Inferior parietal cortex (tissue), 1 donor: ENCODE measurements around the gene KIF1C.
"Not testable (repeated sequence)": the region's sequence is repeated elsewhere in the genome, so short reads cannot be mapped to it uniquely, and the experiment has no call there.

Experiments used
- DNase-seq: peaks from one replicate; pipeline ENCODE4 v3.0.0-alpha.2; 2016; ENCODE audit errors: extremely low spot score

The KIF1C gene

GRCh38 chr17:5044630-5045029 lies 46.9 kb downstream of the KIF1C start:
- no peak for DNase-seq

DNA sequence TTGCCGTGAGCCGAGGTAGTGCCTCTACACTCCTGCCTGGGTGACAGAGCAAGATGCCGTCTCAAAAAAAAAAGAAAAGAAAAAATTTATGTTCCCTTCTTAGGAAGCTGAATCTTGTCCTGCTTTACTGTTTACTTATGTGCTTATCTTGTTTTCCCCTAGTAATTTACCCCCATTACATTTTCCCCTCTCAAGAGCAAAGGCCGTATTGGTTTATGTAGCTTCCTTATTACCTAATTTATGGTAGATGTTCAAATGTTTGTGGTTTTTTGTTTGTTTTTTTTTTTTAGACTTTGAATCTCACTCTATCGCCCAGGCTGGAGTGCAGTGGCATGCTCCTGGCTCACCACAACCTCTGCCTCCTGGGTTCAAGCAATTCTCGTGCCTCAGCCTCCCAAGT lies 47.7 kb downstream of the KIF1C start:
- no peak for DNase-seq

- DNase-seq, result no peak
Observed at GRCh38 chr17:5047446-5047845, 49.7 kb downstream of the KIF1C start.

DNA sequence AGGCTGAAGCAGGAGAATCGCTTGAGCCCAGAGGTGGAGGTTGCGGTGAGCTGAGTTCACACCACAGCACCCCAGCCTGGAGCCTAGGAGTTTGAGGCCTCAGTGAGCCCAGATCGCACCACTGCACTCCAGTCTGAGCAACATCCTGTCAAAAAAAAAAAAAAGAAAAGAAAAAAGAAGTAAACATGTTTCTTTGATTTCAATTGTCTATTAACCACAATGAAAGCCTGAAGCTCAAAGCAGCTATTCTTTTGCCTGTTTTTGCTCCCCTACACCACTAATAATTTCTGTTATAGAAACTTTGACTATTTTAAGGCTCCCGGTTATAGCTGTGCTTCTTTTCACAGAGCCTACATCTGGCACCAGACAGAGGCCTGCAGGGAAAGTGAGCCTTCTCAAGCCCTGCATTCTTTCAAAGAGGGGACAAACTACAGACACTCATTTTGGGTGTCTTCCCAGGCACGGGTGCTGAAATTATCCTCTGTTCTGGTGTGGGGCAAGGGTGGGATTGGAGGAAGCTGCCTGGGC lies 51.6 kb downstream of the KIF1C start:
- no peak for DNase-seq

GRCh38 chr17:5050278-5050677 lies 52.5 kb downstream of the KIF1C start:
- no peak for DNase-seq

- DNase-seq, result no peak
Observed at GRCh38 chr17:5055543-5055942, 57.8 kb downstream of the KIF1C start.

GRCh38 chr17:5065227-5065744 lies 67.5 kb downstream of the KIF1C start:
- no peak for DNase-seq

- no peak for DNase-seq
Observed at GRCh38 chr17:5068236-5068635, 70.5 kb downstream of the KIF1C start.

- no peak for DNase-seq
Observed at GRCh38 chr17:5069724-5070123, 72.0 kb downstream of the KIF1C start.

- DNase-seq, result not testable (repeated sequence)
Observed at GRCh38 chr17:5075472-5075871, 77.7 kb downstream of the KIF1C start.

- not testable (repeated sequence) for DNase-seq
Observed at GRCh38 chr17:5077275-5077674, 79.5 kb downstream of the KIF1C start.

GRCh38 chr17:5077781-5078105 lies 80.0 kb downstream of the KIF1C start:
- peak; percentile 72 for DNase-seq
